Epithelial cell of prostate (primary cell): ENCODE results near the gene ACTN1.
"Not testable (repeated sequence)": the region's sequence is repeated elsewhere in the genome, so short reads cannot be mapped to it uniquely, and the experiment has no call there.

Experiments used
- DNase-seq: peaks from one replicate; pipeline ENCODE4 v3.0.0-alpha.2; 2011; ENCODE audit warnings: low read depth, low spot score
- H3K27ac ChIP-seq: fragments of 450-650 bp; 2 replicates; pipeline ENCODE4 v1.5.1; 2017; ENCODE audit warnings: mild to moderate bottlenecking

ACTN1 gene

GRCh38 chr14:68880581-68881105, 98.5 kb downstream of the ACTN1 start:
- peak overlapping the region; percentile 18 for H3K27ac ChIP-seq
- no peak for DNase-seq

- H3K27ac ChIP-seq, result peak overlapping the region; percentile 4
- DNase-seq, result no peak
These were observed 99.1 kb downstream of the ACTN1 start for GRCh38 chr14:68879841-68880575.

- DNase-seq, result no peak
- H3K27ac ChIP-seq, result no peak overlapping the region
These were observed 99.8 kb downstream of the ACTN1 start for GRCh38 chr14:68879321-68879781.

- no peak for DNase-seq
These were observed 100.2 kb downstream of the ACTN1 start for GRCh38 chr14:68878908-68879307.

GRCh38 chr14:68877993-68878575, 101.0 kb downstream of the ACTN1 start:
- no peak overlapping the region for H3K27ac ChIP-seq
- DNase-seq, result no peak

More at GRCh38 chr14:68878908-68879307, 100.2 kb downstream of the ACTN1 start:
- no peak overlapping the region for H3K27ac ChIP-seq

- DNase-seq, result no peak
- H3K27ac ChIP-seq, result no peak overlapping the region
These were observed 102.1 kb downstream of the ACTN1 start for GRCh38 chr14:68876976-68877375.

- H3K27ac ChIP-seq, result no peak overlapping the region
- DNase-seq, result no peak
These were observed 104.4 kb downstream of the ACTN1 start for GRCh38 chr14:68874746-68875155.

- H3K27ac ChIP-seq, result peak overlapping the region; percentile 50
These were observed 105.7 kb downstream of the ACTN1 start for GRCh38 chr14:68873376-68873775.

GRCh38 chr14:68871392-68871791, 107.7 kb downstream of the ACTN1 start:
- DNase-seq, result no peak
- H3K27ac ChIP-seq, result no peak overlapping the region

More at GRCh38 chr14:68873376-68873775, 105.7 kb downstream of the ACTN1 start:
- no peak for DNase-seq

GRCh38 chr14:68866991-68867533, 112.0 kb downstream of the ACTN1 start:
- H3K27ac ChIP-seq, result peak overlapping the region; percentile 1
- DNase-seq, result no peak

- H3K27ac ChIP-seq, result no peak overlapping the region
- DNase-seq, result no peak
These were observed 113.6 kb downstream of the ACTN1 start for GRCh38 chr14:68865542-68865941.

GRCh38 chr14:68864361-68864750, 114.7 kb downstream of the ACTN1 start:
- no peak overlapping the region for H3K27ac ChIP-seq
- DNase-seq, result no peak

- no peak for DNase-seq
- H3K27ac ChIP-seq, result no peak overlapping the region
These were observed 115.3 kb downstream of the ACTN1 start for GRCh38 chr14:68863610-68864360.

GRCh38 chr14:68862954-68863594, 116.0 kb downstream of the ACTN1 start:
- no peak for DNase-seq
- no peak overlapping the region for H3K27ac ChIP-seq

- DNase-seq, result no peak
- H3K27ac ChIP-seq, result no peak overlapping the region
These were observed 118.3 kb downstream of the ACTN1 start for GRCh38 chr14:68860771-68861170.

GRCh38 chr14:68857516-68858070, 121.5 kb downstream of the ACTN1 start:
- DNase-seq, result no peak
- H3K27ac ChIP-seq, result no peak overlapping the region

- no peak for DNase-seq
- H3K27ac ChIP-seq, result no peak overlapping the region
These were observed 122.5 kb downstream of the ACTN1 start for GRCh38 chr14:68856572-68856971.

GRCh38 chr14:68854421-68854820, 124.7 kb downstream of the ACTN1 start:
- H3K27ac ChIP-seq, result no peak overlapping the region
- DNase-seq, result no peak

GRCh38 chr14:68853749-68854148, 125.4 kb downstream of the ACTN1 start:
- DNase-seq, result no peak
- no peak overlapping the region for H3K27ac ChIP-seq

GRCh38 chr14:68852493-68852892, 126.6 kb downstream of the ACTN1 start:
- DNase-seq, H3K27ac ChIP-seq: not testable (repeated sequence)
